Ishikawa (cell line): Measurements from ENCODE around the gene LTC4S.

ENCODE experiments used
- CEBPB ChIP-seq: IDR thresholded peaks from 2 replicates; pipeline ENCODE4 v1.6.1; 2012
- CREB1 ChIP-seq: IDR thresholded peaks from 2 replicates; pipeline ENCODE4 v1.6.1; 2012; ENCODE audit warnings: low read depth
- EGR1 ChIP-seq: IDR thresholded peaks from 2 replicates; pipeline ENCODE4 v1.6.1; 2012
- EP300 ChIP-seq: IDR thresholded peaks from 2 replicates; pipeline ENCODE4 v1.6.1; 2012; ENCODE audit warnings: borderline replicate concordance
- FOXM1 ChIP-seq: IDR thresholded peaks from 2 replicates; pipeline ENCODE4 v1.6.1; 2012; ENCODE audit warnings: low read depth, borderline replicate concordance
- NFIC ChIP-seq: IDR thresholded peaks from 2 replicates; pipeline ENCODE4 v1.6.1; 2012
- RAD21 ChIP-seq: IDR thresholded peaks from 2 replicates; pipeline ENCODE4 v1.6.1; 2012; ENCODE audit warnings: low read depth
- TAF1 ChIP-seq: IDR thresholded peaks from 2 replicates; pipeline ENCODE4 v1.6.1; 2012; ENCODE audit warnings: low read depth, mild to moderate bottlenecking
- TCF12 ChIP-seq: IDR thresholded peaks from 2 replicates; pipeline ENCODE4 v1.6.1; 2012; ENCODE audit warnings: low read depth
- TEAD4 ChIP-seq: IDR thresholded peaks from 2 replicates; pipeline ENCODE4 v1.6.1; 2012
- YY1 ChIP-seq: IDR thresholded peaks from 2 replicates; pipeline ENCODE4 v1.6.1; 2012; ENCODE audit warnings: low read depth
- ZBTB7A ChIP-seq: IDR thresholded peaks from 2 replicates; pipeline ENCODE4 v1.6.1; 2012; ENCODE audit warnings: low read depth
- TF ChIP-seq, protein P1 (sequence below): IDR thresholded peaks from 2 replicates; pipeline ENCODE4 v1.6.1; 2012; ENCODE audit warnings: low read depth, mild to moderate bottlenecking
- TF ChIP-seq, protein P2 (sequence below): IDR thresholded peaks from 2 replicates; pipeline ENCODE4 v1.6.1; 2012
- TF ChIP-seq, protein P3 (sequence below): IDR thresholded peaks from 2 replicates; pipeline ENCODE4 v1.6.1; 2012

LTC4S gene

DNA sequence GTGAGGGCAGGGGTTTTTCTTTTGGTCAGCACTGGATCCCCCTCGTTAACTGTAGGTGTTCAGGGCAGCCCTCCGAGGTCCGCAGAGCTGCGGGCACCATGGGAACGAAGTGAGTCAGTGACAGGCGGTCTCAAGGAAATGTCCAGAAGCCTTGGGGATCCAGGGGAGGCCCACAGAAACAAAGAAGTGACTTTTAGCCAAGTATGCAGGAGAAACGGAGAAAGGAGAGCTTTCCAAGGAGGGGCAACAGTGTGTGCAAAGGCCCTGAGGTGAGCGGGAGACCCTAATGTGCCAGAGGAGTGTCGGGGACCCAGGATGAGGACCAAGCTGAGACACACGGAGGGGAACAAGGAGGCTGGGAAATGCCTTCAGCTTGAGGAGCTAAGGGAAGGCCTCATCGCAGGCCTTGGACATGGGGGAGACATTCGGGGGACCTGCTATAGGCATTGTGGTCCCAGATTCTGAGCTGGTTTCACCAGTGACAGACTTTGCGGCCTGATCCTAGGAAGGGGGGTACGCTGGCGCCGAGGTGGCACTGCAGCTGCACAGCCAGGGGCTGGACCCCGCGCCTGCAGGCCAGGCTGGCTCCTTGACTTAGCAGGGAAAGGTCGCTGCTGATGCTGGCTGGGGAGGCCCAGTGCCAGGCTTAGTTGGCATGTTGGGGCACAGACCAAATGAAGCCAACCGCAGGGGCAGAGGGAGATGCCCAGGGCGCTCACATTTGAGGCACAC is 3.3 kb downstream of the LTC4S start:
- TF ChIP-seq CEBPB, result no peak
- no peak for TF ChIP-seq TAF1
- TF ChIP-seq ZBTB7A, result no peak
- TF ChIP-seq EGR1, result no peak
- TF ChIP-seq YY1, result no peak
- TF ChIP-seq TEAD4, result no peak
- TF ChIP-seq EP300, result no peak
- TF ChIP-seq, protein P1, sequence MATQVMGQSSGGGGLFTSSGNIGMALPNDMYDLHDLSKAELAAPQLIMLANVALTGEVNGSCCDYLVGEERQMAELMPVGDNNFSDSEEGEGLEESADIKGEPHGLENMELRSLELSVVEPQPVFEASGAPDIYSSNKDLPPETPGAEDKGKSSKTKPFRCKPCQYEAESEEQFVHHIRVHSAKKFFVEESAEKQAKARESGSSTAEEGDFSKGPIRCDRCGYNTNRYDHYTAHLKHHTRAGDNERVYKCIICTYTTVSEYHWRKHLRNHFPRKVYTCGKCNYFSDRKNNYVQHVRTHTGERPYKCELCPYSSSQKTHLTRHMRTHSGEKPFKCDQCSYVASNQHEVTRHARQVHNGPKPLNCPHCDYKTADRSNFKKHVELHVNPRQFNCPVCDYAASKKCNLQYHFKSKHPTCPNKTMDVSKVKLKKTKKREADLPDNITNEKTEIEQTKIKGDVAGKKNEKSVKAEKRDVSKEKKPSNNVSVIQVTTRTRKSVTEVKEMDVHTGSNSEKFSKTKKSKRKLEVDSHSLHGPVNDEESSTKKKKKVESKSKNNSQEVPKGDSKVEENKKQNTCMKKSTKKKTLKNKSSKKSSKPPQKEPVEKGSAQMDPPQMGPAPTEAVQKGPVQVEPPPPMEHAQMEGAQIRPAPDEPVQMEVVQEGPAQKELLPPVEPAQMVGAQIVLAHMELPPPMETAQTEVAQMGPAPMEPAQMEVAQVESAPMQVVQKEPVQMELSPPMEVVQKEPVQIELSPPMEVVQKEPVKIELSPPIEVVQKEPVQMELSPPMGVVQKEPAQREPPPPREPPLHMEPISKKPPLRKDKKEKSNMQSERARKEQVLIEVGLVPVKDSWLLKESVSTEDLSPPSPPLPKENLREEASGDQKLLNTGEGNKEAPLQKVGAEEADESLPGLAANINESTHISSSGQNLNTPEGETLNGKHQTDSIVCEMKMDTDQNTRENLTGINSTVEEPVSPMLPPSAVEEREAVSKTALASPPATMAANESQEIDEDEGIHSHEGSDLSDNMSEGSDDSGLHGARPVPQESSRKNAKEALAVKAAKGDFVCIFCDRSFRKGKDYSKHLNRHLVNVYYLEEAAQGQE, result no peak
- no peak for TF ChIP-seq CREB1
- TF ChIP-seq, protein P2, sequence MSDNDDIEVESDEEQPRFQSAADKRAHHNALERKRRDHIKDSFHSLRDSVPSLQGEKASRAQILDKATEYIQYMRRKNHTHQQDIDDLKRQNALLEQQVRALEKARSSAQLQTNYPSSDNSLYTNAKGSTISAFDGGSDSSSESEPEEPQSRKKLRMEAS, result no peak

DNA sequence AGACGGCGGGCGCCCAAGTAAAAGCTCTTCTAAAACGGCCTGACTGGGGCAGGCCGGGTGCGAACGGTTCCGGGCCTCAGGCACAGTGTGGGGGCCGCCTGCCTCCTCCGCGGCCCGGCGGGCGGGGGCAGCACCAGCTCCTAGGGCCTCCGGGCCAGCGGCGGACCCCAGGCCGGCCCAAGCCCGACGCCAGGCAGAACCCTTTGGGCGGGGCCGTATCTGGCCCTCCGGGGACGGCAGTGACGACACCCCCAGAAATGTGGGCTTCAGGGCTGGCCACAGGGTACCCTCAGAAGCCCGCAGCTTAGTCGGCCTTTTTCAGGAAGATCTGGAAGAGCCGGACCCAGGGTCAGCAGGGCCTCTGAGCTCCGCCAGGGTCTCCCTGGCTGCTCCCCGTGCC is 4.0 kb downstream of the LTC4S start:
- TF ChIP-seq RAD21, result no peak
- TF ChIP-seq, protein P2, result no peak

DNA sequence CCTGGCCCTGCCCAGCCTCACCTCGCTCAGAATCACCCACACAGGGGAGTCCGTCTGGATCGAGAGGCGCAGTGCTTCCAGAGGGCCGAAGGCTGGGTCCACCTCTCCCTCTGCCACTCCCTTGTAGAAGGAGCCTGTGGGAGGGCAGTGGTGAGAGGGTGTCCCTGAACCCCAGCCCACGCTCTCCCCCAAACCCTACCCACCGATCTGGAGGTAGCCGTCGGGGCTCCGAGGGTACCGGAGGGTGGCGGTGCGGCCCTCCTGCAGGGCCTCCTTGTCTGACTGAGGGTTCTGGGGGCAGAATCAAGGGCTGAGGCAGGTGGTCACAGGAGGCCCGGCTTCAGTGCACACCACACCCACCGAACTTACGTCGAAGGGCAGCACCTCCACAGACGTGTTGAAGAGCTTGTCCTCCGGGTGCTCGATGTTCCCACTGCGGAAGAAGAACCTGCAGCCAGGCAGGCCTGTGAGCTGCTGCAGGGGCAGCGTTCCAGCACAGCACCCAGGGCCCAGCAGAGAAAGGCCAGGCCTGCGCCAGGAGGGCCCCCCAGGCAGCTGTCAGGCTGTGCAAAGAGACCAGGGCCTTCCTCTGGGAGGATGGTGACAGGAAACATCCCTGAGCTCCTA is 4.5 kb downstream of the LTC4S start:
- TF ChIP-seq ZBTB7A (no peak), CREB1 (no peak), EP300 (no peak), TCF12 (no peak), CEBPB (no peak), TEAD4 (no peak), TAF1 (no peak), YY1 (no peak), RAD21 (no peak), EGR1 (no peak), NFIC (no peak), FOXM1 (no peak)
- TF ChIP-seq, protein P1, result no peak
- TF ChIP-seq, protein P3, sequence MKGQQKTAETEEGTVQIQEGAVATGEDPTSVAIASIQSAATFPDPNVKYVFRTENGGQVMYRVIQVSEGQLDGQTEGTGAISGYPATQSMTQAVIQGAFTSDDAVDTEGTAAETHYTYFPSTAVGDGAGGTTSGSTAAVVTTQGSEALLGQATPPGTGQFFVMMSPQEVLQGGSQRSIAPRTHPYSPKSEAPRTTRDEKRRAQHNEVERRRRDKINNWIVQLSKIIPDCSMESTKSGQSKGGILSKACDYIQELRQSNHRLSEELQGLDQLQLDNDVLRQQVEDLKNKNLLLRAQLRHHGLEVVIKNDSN, result no peak
- TF ChIP-seq, protein P2, result no peak

DNA sequence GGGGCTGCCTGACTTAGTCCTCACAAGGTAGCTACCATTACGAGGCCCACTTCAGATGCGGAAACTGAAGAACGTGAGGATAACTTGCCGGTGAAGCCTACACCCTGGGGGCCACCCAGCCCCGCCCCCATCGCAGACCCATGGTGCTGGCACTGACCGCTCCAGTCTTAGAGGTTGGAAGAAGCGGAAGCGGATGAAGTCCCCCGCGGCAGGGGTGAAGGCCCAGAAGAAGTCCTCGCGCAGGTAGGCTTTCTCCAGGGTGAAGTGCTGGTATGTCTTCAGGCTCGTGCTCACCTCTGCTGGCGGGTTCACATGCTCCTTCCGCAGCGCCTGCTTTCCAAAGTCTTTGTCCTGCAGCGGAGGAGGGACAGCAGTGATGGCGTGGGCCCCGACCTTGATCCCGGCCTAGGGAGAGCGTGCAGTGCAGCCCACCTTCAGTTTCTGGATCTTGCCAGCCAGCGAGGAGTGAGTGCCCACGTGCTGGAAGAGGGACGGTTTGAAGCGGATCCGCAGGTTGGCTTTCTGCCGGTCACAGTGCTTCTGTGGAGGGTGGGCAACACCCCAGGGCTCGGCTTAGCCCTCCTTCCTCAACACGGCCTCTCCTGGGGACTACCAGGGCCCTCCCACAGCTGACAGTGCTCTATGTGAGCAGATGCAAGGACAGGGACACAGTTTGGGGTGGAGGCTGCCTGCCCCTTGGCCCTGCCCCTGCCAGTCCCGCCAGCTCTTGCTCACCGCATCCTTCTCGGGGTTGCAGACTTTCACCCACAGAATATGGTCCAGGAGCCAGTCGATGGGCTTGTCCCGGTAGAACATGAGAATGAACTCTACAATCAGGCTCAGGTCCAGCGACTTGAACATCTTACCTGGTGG is 5.2 kb downstream of the LTC4S start:
- TF ChIP-seq TCF12, result no peak
- no peak for TF ChIP-seq ZBTB7A
- TF ChIP-seq YY1, result no peak

DNA sequence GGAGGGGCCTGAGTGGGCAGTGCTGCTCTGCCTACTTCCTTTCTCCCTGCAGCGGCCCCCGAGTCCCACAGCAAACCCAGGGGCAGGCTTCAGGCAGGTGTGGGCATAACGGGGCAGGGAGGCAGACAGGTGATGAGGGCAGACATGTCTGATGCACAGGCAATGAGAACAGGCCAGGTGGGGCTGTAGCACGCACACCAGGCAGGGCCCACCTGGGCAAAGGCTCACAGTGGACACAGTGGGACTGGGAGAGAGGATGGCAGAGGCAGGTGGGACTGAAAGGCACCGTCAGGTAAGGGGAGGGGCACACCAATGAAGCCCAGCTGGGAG is 5.8 kb downstream of the LTC4S start:
- no peak for TF ChIP-seq NFIC
- no peak for TF ChIP-seq FOXM1
- no peak for TF ChIP-seq EGR1

DNA sequence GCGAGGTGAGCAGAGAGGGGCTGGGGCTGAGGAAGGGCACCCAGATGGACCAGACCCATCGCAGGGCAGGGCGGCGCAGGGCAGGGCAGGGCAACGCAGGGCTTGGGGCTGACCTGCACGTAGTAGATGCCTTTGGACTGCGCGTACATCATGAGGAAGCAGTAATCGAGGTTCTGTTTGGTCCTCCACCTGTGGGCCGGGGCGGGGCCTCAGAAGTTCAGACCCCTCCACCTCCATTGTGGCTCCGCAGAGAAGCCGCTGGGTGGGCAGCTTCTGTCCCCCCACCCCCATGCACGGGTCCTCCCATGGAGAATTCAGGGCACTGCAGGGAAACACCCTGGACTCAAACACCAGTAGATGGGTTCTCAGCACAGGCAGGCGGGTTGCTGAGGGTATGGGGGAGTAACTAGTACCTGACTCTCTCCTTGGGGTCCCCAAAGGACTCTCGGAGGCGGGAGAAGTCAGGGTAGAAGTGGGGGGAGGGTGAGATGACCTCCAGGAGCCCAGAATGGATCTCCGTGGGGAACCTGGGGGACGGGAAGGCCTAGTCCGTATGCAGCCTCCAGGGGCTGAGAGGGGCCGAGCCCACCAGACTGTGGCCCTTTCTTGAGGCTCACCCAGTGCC is 6.4 kb downstream of the LTC4S start:
- TF ChIP-seq, protein P3, result no peak
- TF ChIP-seq, protein P1, result no peak
- TF ChIP-seq TCF12 (no peak), NFIC (no peak), CREB1 (no peak), TEAD4 (no peak), ZBTB7A (no peak)
